22Rv1 (cell line): ENCODE measurements around the gene FSHR.

ENCODE experiments used
- ZFX ChIP-seq: fragments of 450-650 bp; IDR thresholded peaks from 2 replicates; pipeline ENCODE4 v1.6.1; 2017; ENCODE audit warnings: antibody characterized with exemption, borderline replicate concordance
- TF ChIP-seq, protein P1 (sequence below): fragments of 450-650 bp; IDR thresholded peaks from 2 replicates; pipeline ENCODE4 v1.5.1; 2017; ENCODE audit warnings: mild to moderate bottlenecking

DNA sequence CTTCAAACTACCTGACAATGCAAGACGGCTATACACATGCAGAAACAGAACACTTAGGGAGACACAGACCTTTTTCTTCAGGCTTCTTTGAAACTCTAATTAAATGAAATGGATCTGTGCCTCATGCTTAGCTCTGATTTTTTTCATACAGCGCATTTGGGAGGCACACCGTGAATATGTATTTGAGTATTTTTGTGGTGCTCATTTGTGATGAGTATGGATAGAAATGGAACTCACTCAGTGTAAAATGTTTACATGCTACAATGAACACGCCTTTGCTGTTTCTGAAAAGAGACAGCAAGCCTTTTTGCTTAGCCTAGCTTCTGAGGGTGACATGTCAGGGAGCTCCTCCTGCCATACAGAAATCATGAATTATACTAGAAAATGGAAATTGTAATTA, 113.3 kb downstream of the FSHR start:
- TF ChIP-seq, protein P1, sequence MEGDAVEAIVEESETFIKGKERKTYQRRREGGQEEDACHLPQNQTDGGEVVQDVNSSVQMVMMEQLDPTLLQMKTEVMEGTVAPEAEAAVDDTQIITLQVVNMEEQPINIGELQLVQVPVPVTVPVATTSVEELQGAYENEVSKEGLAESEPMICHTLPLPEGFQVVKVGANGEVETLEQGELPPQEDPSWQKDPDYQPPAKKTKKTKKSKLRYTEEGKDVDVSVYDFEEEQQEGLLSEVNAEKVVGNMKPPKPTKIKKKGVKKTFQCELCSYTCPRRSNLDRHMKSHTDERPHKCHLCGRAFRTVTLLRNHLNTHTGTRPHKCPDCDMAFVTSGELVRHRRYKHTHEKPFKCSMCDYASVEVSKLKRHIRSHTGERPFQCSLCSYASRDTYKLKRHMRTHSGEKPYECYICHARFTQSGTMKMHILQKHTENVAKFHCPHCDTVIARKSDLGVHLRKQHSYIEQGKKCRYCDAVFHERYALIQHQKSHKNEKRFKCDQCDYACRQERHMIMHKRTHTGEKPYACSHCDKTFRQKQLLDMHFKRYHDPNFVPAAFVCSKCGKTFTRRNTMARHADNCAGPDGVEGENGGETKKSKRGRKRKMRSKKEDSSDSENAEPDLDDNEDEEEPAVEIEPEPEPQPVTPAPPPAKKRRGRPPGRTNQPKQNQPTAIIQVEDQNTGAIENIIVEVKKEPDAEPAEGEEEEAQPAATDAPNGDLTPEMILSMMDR, result no peak
- no peak for TF ChIP-seq ZFX
